A549 (cell line): ENCODE data around the gene ATP11A. TPM values are rescaled to one million over a fixed set of nuclear protein-coding genes. Genes with fewer than 3 reads are reported as not detected.

Source experiments
- ATAC-seq, 2 experiments: fragments of 200-7000 bp in 1 of 2; fragments of >200 bp in 1 of 2; cut with Nextera tagmentation in 1 of 2; cut with Tn5 transposase in 1 of 2; 3 replicates each; pipeline versions ENCODE4 v1.8.0 to v1.9.1; 2018 to 2020; ENCODE audit warnings: mild to moderate bottlenecking in 1 of 2, moderate library complexity in 1 of 2
- CTCF ChIA-PET: fragments of 300-600 bp; sonication (Branson Sonifier 250); formaldehyde crosslinking; extraction: SDS; loops from one replicate; lab custom pipeline; 2021; ENCODE audit warnings: antibody characterized with exemption, inconsistent platforms; lab: Yijun Ruan, JAX
- POLR2A ChIA-PET: fragments of 350-600 bp; formaldehyde crosslinking; extraction: SDS; loops from one replicate; lab custom pipeline; 2021; ENCODE audit warnings: antibody characterized with exemption, inconsistent platforms; lab: Yijun Ruan, JAX
- DNase-seq, 2 experiments: peaks; one replicate each; pipeline versions ENCODE4 v3.0.0 to v3.0.0-alpha.2; 2011 to 2016; ENCODE audit warnings: low read depth in 1 of 2, low spot score in 1 of 2
- FAIRE-seq: peaks from 2 replicates; lab custom pipeline; 2011; peaks lifted over from hg19 to GRCh38; lab: Jason Lieb, UNC
- H3K27ac ChIP-seq, 2 experiments: fragments of >200 bp; sonication (Bioruptor Twin); formaldehyde crosslinking; 3 replicates each; pipeline ENCODE4 v1.5.1; 2016 to 2017
- H3K4me1 ChIP-seq: fragments of >200 bp; sonication (Bioruptor Twin); formaldehyde crosslinking; 3 replicates; pipeline ENCODE4 v1.6.1; 2016
- H3K4me2 ChIP-seq: fragments of >200 bp; sonication (Bioruptor Twin); formaldehyde crosslinking; 3 replicates; pipeline ENCODE4 v1.6.1; 2016
- H3K4me3 ChIP-seq: fragments of >200 bp; sonication (Bioruptor Twin); formaldehyde crosslinking; 3 replicates; pipeline ENCODE4 v1.5.1; 2016
- H3K9me3 ChIP-seq: fragments of >200 bp; sonication (Bioruptor Twin); formaldehyde crosslinking; 3 replicates; pipeline ENCODE4 v1.6.1; 2016
- CBX8 ChIP-seq: fragments of 200-600 bp; sonication (generic); IDR thresholded peaks from 2 replicates; pipeline ENCODE4 v1.6.1; 2016
- CHD2 ChIP-seq: fragments of 150-350 bp; IDR thresholded peaks from 2 replicates; pipeline ENCODE4 v1.6.1; 2014; ENCODE audit warnings: low read length; ENCODE audit not compliant: partially characterized antibody
- EHF ChIP-seq: fragments of 250-450 bp; sonication (Bioruptor Pico); IDR thresholded peaks from 2 replicates; pipeline ENCODE4 v1.5.0; 2020; ENCODE audit warnings: mild to moderate bottlenecking
- EHMT2 ChIP-seq: fragments of 200-600 bp; sonication (generic); IDR thresholded peaks from 2 replicates; pipeline ENCODE4 v1.6.1; 2016; ENCODE audit warnings: antibody characterized with exemption, low read depth, mild to moderate bottlenecking, moderate library complexity
- EP300 ChIP-seq, 2 experiments: fragments of >200 bp; sonication (Bioruptor Twin); formaldehyde crosslinking; IDR thresholded peaks; 2 replicates in 1 of 2; 3 replicates in 1 of 2; pipeline ENCODE4 v1.6.1; 2016 to 2017
- FOSL2 ChIP-seq, 2 experiments: fragments of 450-650 bp in 1 of 2; fragments of >200 bp in 1 of 2; sonication (Bioruptor Twin) in 1 of 2; formaldehyde crosslinking; IDR thresholded peaks; 2 replicates each; pipeline versions ENCODE4 v1.5.0 to v1.6.1; 2016 to 2020; ENCODE audit warnings: mild to moderate bottlenecking in 1 of 2, moderate library complexity in 1 of 2
- HDAC2 ChIP-seq: fragments of 200-600 bp; sonication (generic); IDR thresholded peaks from 2 replicates; pipeline ENCODE4 v1.6.1; 2016
- JUN ChIP-seq, 2 experiments: fragments of >200 bp; sonication (Bioruptor Twin); formaldehyde crosslinking; IDR thresholded peaks; 2 replicates in 1 of 2; 3 replicates in 1 of 2; pipeline ENCODE4 v1.6.1; 2016 to 2017
- KDM1A ChIP-seq: fragments of 200-600 bp; sonication (generic); IDR thresholded peaks from 2 replicates; pipeline ENCODE4 v1.6.1; 2016; ENCODE audit warnings: low read depth, mild to moderate bottlenecking
- MAZ ChIP-seq: fragments of 150-350 bp; IDR thresholded peaks from 2 replicates; pipeline ENCODE4 v1.6.1; 2014; ENCODE audit warnings: antibody characterized with exemption, low read depth, low read length, borderline replicate concordance
- PHF8 ChIP-seq: fragments of 200-600 bp; sonication (generic); IDR thresholded peaks from 2 replicates; pipeline ENCODE4 v1.6.1; 2016; ENCODE audit warnings: low read depth, mild to moderate bottlenecking, antibody characterized with exemption, moderate library complexity, borderline replicate concordance
- ZFP36 ChIP-seq: fragments of 450-650 bp; IDR thresholded peaks from 2 replicates; pipeline ENCODE4 v1.6.1; 2014; ENCODE audit warnings: borderline replicate concordance; ENCODE audit not compliant: partially characterized antibody
- WGBS: methylation state at CpG from one replicate; pipeline ENCODE4 v1.1.6; 2017; ENCODE audit errors: missing lambda C conversion rate; 5-methylcytosine and 5-hydroxymethylcytosine counted together
- polyA plus RNA-seq, 4 experiments: library from polyadenylated mRNA; depleted of rRNA in 3 of 4; stranded (reverse); fragments of >200 nt; fragmentation: RNase III in 1 of 4; extraction: RNeasy Plus Mini Kit Qiagen cat#74134 plus additional on column Dnase treatment in 1 of 4; gene quantifications; 2 replicates in 3 of 4; 3 replicates in 1 of 4; pipeline ENCODE4 v1.2.3, GENCODE V29; 2011 to 2017
- TF ChIP-seq, protein P1 (sequence below): IDR thresholded peaks from 2 replicates; pipeline ENCODE4 v1.6.1; 2012; ENCODE audit warnings: low read depth, borderline replicate concordance
- TF ChIP-seq, protein P2 (sequence below): fragments of 200-600 bp; sonication (generic); IDR thresholded peaks from 2 replicates; pipeline ENCODE4 v1.6.1; 2016; ENCODE audit warnings: antibody characterized with exemption, mild to moderate bottlenecking, moderate library complexity
- TF ChIP-seq, protein P3 (sequence below): fragments of 150-350 bp; IDR thresholded peaks from 2 replicates; pipeline ENCODE4 v1.6.1; 2014; ENCODE audit warnings: low read depth, mild to moderate bottlenecking, low read length
- TF ChIP-seq, protein P4 (sequence below): fragments of >200 bp; sonication (Bioruptor Twin); formaldehyde crosslinking; IDR thresholded peaks from 3 replicates; pipeline ENCODE4 v1.6.1; 2016

ATP11A gene
- polyA plus RNA-seq, 2 of the 4 experiments (the other 2 are of a cell fraction) = 4.1 to 8.0 TPM

DNA sequence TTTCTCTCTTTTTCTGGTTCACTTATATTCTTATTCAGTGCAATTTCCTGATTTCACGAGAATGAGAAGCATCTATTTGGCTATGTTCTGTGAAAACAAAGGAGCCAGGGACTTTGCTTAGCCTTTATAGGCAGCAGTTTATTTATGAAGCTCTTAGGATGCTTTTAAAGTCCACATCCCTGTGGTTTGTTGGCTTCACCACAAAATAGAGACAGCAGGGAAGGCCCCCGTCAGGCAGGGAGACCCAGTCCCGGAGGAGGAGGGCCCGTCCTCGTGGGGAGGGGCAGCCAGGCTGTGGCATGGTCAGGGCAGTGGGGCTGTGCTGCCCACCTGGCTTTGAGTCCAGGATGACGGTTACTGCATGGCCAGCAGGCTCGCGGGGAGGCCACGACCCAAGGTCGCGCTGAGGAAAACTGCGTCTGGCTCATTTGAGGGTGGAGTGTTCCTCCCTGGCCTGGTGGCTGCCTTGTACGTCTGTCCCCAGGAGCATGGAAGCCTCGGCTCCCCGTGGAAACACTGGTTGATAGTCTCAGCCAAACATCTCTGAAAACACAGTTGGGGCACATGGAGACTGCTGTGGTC lies 92.7 kb downstream of the ATP11A start:
- ChIA-PET POLR2A (no interaction called here), CTCF (interaction anchor here (0.9 kb wide), 1 partner anchor 98 kb away, joined by 3 read pairs; no protein-coding TSS in a partner anchor)
- H3K4me3 ChIP-seq = no peak overlapping the region
- WGBS = 91% methylated on average over 12 of the region's 15 CpGs
- H3K4me2 ChIP-seq = no peak overlapping the region
- no peak for ATAC-seq
- DNase-seq = no peak
- H3K4me1 ChIP-seq = no peaks in the 10 kb centered on the region
- H3K9me3 ChIP-seq = no peaks in the 10 kb centered on the region
- TF ChIP-seq CHD2 (no peak), EP300 (IDR thresholded peaks at IDR 0.05) (no peak), EHF (no peak), MAZ (no peak), JUN (IDR thresholded peaks at IDR 0.05) (no peak), CBX8 (no peak), KDM1A (no peak), HDAC2 (no peak), FOSL2 (IDR thresholded peaks at IDR 0.05) (no peak), FOSL2 (CRISPR knock-in tag; IDR thresholded peaks at IDR 0.05) (no peak), PHF8 (no peak), ZFP36 (no peak)
- TF ChIP-seq, protein P1, sequence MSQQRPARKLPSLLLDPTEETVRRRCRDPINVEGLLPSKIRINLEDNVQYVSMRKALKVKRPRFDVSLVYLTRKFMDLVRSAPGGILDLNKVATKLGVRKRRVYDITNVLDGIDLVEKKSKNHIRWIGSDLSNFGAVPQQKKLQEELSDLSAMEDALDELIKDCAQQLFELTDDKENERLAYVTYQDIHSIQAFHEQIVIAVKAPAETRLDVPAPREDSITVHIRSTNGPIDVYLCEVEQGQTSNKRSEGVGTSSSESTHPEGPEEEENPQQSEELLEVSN = no peak
- TF ChIP-seq, protein P2, sequence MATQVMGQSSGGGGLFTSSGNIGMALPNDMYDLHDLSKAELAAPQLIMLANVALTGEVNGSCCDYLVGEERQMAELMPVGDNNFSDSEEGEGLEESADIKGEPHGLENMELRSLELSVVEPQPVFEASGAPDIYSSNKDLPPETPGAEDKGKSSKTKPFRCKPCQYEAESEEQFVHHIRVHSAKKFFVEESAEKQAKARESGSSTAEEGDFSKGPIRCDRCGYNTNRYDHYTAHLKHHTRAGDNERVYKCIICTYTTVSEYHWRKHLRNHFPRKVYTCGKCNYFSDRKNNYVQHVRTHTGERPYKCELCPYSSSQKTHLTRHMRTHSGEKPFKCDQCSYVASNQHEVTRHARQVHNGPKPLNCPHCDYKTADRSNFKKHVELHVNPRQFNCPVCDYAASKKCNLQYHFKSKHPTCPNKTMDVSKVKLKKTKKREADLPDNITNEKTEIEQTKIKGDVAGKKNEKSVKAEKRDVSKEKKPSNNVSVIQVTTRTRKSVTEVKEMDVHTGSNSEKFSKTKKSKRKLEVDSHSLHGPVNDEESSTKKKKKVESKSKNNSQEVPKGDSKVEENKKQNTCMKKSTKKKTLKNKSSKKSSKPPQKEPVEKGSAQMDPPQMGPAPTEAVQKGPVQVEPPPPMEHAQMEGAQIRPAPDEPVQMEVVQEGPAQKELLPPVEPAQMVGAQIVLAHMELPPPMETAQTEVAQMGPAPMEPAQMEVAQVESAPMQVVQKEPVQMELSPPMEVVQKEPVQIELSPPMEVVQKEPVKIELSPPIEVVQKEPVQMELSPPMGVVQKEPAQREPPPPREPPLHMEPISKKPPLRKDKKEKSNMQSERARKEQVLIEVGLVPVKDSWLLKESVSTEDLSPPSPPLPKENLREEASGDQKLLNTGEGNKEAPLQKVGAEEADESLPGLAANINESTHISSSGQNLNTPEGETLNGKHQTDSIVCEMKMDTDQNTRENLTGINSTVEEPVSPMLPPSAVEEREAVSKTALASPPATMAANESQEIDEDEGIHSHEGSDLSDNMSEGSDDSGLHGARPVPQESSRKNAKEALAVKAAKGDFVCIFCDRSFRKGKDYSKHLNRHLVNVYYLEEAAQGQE = no peak
- TF ChIP-seq, protein P3, sequence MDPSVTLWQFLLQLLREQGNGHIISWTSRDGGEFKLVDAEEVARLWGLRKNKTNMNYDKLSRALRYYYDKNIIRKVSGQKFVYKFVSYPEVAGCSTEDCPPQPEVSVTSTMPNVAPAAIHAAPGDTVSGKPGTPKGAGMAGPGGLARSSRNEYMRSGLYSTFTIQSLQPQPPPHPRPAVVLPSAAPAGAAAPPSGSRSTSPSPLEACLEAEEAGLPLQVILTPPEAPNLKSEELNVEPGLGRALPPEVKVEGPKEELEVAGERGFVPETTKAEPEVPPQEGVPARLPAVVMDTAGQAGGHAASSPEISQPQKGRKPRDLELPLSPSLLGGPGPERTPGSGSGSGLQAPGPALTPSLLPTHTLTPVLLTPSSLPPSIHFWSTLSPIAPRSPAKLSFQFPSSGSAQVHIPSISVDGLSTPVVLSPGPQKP = no peak
- TF ChIP-seq, protein P4, sequence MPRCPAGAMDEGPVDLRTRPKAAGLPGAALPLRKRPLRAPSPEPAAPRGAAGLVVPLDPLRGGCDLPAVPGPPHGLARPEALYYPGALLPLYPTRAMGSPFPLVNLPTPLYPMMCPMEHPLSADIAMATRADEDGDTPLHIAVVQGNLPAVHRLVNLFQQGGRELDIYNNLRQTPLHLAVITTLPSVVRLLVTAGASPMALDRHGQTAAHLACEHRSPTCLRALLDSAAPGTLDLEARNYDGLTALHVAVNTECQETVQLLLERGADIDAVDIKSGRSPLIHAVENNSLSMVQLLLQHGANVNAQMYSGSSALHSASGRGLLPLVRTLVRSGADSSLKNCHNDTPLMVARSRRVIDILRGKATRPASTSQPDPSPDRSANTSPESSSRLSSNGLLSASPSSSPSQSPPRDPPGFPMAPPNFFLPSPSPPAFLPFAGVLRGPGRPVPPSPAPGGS = no peak
- TF ChIP-seq, all 56 proteins: peak for 0
- FAIRE-seq = no peak
- H3K27ac ChIP-seq = no peak overlapping the region

DNA sequence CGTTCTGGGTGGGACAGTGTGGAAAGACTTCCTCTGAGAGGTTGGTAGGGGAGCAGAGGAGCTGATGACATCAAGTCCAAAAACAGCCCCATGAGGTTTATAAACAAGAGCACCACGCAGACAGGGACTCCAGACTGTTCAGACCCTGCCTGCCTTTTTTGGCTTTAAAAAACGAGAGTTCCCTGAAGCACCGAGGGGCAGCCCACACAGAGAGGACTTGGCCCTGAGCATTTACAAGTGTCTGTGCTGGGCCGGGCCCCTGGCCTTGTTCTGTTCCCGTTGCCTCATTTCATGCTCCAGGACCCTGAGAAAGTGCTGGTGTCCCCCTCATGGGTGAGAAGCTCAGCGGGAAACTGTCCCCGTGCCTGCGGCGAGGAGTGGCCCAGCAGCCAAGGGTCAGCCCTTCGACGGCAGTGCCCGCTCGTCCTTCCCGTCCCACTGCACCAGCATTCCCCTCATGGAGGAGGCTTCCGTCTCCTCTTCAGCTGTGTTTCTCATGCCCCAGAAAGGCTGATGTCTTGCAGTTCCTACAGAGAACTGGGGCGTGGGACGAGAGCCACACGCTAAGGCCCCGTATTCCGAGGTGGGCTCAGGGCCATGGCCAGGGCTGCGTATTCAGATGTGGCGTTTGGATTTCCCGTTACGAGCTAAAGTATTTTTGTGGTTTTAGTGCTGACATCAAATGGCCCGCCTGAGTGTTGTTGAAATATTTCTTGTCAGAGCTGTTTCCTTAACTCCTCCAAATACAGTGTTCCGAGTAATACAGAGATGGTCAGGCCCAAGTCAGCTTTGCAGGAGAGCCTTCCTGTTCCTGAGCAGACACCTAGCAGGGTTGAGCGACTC lies 93.5 kb downstream of the ATP11A start:
- no peaks in the 10 kb centered on the region for H3K9me3 ChIP-seq
- DNase-seq (no peak), ATAC-seq (no peak), FAIRE-seq (no peak)
- POLR2A ChIA-PET = no interaction called here
- H3K4me2 ChIP-seq = no peak overlapping the region
- no peak overlapping the region for H3K4me3 ChIP-seq
- no peak overlapping the region for H3K27ac ChIP-seq
- 92% methylated on average over 27 of the region's 28 CpGs for WGBS
- H3K4me1 ChIP-seq = no peaks in the 10 kb centered on the region
- TF ChIP-seq EHMT2 = no peak
- CTCF ChIA-PET = interaction anchor here (0.9 kb wide), 1 partner anchor 98 kb away, joined by 3 read pairs; no protein-coding TSS in a partner anchor
